ENCODE data around the gene HOXA3.
A peak's percentile ranks its signal among the peaks of the same experiment; 100 is the strongest.

The HOXA3 gene

DNA sequence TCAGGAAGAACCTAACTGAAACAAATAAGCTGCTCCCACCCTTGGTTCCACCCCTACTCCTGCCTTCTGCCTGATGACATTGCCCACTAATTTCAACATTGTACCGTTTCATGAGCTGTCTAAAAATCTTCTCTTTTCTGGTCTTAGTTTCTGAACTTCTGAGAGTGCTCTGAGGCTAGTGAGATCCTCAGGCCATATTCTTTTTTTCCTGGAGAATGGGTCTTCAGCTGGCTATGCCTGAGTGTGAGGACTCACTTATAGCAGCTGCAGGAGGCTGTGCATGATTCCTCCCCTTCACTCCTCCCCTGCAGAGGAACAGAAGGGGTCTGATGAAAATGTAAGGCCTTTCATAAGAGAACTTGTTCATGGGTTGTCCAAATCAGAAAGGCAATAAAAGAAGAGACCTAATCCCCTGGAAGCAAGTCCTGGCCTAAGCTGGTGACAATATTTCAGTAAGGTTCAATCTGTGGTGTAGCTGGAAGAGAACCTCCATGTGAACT lies 32.9 kb downstream of the HOXA3 start:
- no peaks in the 10 kb centered on the region for H3K4me1 ChIP-seq (ENCODE audit: insufficient read depth, low read length)
- H3K9ac ChIP-seq (ENCODE audit: low read depth, low read length) = no peak overlapping the region
- H3K27me3 ChIP-seq (ENCODE audit: insufficient read depth, low read length) = peaks cover 100% of the 10 kb centered on the region
- H3K27ac ChIP-seq (ENCODE audit: low read length) = no peak overlapping the region
- no peaks in the 10 kb centered on the region for H3K36me3 ChIP-seq (ENCODE audit: insufficient read depth, low read depth, low read length)
- peaks cover 11% of the 10 kb centered on the region; the same call in 1 of the 2 replicates for H3K9me3 ChIP-seq (ENCODE audit: insufficient read depth, low read depth, low read length)
- H3K4me3 ChIP-seq (ENCODE audit: low read length) = no peak overlapping the region

GRCh38 chr7:27118580-27118979 lies 33.8 kb downstream of the HOXA3 start:
- Histone ChIP-seq H3K9ac (ENCODE audit: low read depth, low read length) (no peak overlapping the region), H3K27ac (ENCODE audit: low read length) (no peak overlapping the region), H3K36me3 (ENCODE audit: insufficient read depth, low read depth, low read length) (no peaks in the 10 kb centered on the region), H3K4me1 (ENCODE audit: insufficient read depth, low read length) (no peaks in the 10 kb centered on the region), H3K9me3 (ENCODE audit: insufficient read depth, low read depth, low read length) (peaks cover 3% of the 10 kb centered on the region; the same call in 1 of the 2 replicates), H3K27me3 (ENCODE audit: insufficient read depth, low read length) (peaks cover 98% of the 10 kb centered on the region), H3K4me3 (ENCODE audit: low read length) (no peak overlapping the region)

- Histone ChIP-seq H3K27ac (ENCODE audit: low read length) (no peak overlapping the region), H3K9ac (ENCODE audit: low read depth, low read length) (no peak overlapping the region), H3K9me3 (ENCODE audit: insufficient read depth, low read depth, low read length) (no peaks in the 10 kb centered on the region; the same call in 1 of the 2 replicates), H3K36me3 (ENCODE audit: insufficient read depth, low read depth, low read length) (no peaks in the 10 kb centered on the region), H3K4me3 (ENCODE audit: low read length) (no peak overlapping the region), H3K4me1 (ENCODE audit: insufficient read depth, low read length) (no peaks in the 10 kb centered on the region), H3K27me3 (ENCODE audit: insufficient read depth, low read length) (peaks cover 98% of the 10 kb centered on the region)
These were observed 34.4 kb downstream of the HOXA3 start for GRCh38 chr7:27117887-27118491.

- H3K27ac ChIP-seq (ENCODE audit: low read length) = no peak overlapping the region
- no peaks in the 10 kb centered on the region; the same call in 1 of the 2 replicates for H3K9me3 ChIP-seq (ENCODE audit: insufficient read depth, low read depth, low read length)
- H3K9ac ChIP-seq (ENCODE audit: low read depth, low read length) = no peak overlapping the region
- H3K27me3 ChIP-seq (ENCODE audit: insufficient read depth, low read length) = peaks cover 98% of the 10 kb centered on the region
- H3K4me1 ChIP-seq (ENCODE audit: insufficient read depth, low read length) = no peaks in the 10 kb centered on the region
- H3K36me3 ChIP-seq (ENCODE audit: insufficient read depth, low read depth, low read length) = no peaks in the 10 kb centered on the region
- H3K4me3 ChIP-seq (ENCODE audit: low read length) = no peak overlapping the region
These were observed 35.2 kb downstream of the HOXA3 start for GRCh38 chr7:27116962-27117886.

- Histone ChIP-seq H3K36me3 (ENCODE audit: insufficient read depth, low read depth, low read length) (no peaks in the 10 kb centered on the region), H3K9me3 (ENCODE audit: insufficient read depth, low read depth, low read length) (no peaks in the 10 kb centered on the region; the same call in 1 of the 2 replicates), H3K9ac (ENCODE audit: low read depth, low read length) (no peak overlapping the region), H3K27me3 (ENCODE audit: insufficient read depth, low read length) (peaks cover 98% of the 10 kb centered on the region), H3K4me3 (ENCODE audit: low read length) (no peak overlapping the region), H3K4me1 (ENCODE audit: insufficient read depth, low read length) (no peaks in the 10 kb centered on the region), H3K27ac (ENCODE audit: low read length) (no peak overlapping the region)
These were observed 36.1 kb downstream of the HOXA3 start for GRCh38 chr7:27116031-27116961.

GRCh38 chr7:27115221-27116026 lies 37.0 kb downstream of the HOXA3 start:
- Histone ChIP-seq H3K27me3 (ENCODE audit: insufficient read depth, low read length) (peaks cover 98% of the 10 kb centered on the region), H3K9ac (ENCODE audit: low read depth, low read length) (no peak overlapping the region)

DNA sequence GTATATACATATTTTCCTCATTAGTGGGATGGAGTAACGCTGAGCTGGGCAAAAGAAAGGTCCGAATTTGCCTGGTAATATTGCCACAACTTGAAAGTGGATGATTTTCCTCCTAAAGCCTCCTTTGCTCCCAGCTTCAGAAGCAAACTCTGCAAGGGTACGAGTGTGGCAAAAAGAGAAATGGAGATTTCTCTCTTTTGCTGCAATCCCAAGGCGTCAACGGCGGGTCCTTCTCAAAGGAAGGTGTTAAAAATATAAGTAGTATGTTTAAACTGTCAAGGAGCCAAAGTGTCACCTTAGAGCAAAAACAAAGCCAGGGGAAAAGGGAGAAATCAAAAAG lies 37.5 kb downstream of the HOXA3 start:
- Histone ChIP-seq H3K4me1 (ENCODE audit: insufficient read depth, low read length) (no peaks in the 10 kb centered on the region), H3K4me3 (ENCODE audit: low read length) (no peak overlapping the region), H3K27me3 (ENCODE audit: insufficient read depth, low read length) (peaks cover 98% of the 10 kb centered on the region)

More at GRCh38 chr7:27115221-27116026, 37.0 kb downstream of the HOXA3 start:
- Histone ChIP-seq H3K27ac (ENCODE audit: low read length) (no peak overlapping the region), H3K9me3 (ENCODE audit: insufficient read depth, low read depth, low read length) (no peaks in the 10 kb centered on the region; the same call in 1 of the 2 replicates), H3K4me1 (ENCODE audit: insufficient read depth, low read length) (no peaks in the 10 kb centered on the region), H3K4me3 (ENCODE audit: low read length) (no peak overlapping the region), H3K36me3 (ENCODE audit: insufficient read depth, low read depth, low read length) (no peaks in the 10 kb centered on the region)

DNA sequence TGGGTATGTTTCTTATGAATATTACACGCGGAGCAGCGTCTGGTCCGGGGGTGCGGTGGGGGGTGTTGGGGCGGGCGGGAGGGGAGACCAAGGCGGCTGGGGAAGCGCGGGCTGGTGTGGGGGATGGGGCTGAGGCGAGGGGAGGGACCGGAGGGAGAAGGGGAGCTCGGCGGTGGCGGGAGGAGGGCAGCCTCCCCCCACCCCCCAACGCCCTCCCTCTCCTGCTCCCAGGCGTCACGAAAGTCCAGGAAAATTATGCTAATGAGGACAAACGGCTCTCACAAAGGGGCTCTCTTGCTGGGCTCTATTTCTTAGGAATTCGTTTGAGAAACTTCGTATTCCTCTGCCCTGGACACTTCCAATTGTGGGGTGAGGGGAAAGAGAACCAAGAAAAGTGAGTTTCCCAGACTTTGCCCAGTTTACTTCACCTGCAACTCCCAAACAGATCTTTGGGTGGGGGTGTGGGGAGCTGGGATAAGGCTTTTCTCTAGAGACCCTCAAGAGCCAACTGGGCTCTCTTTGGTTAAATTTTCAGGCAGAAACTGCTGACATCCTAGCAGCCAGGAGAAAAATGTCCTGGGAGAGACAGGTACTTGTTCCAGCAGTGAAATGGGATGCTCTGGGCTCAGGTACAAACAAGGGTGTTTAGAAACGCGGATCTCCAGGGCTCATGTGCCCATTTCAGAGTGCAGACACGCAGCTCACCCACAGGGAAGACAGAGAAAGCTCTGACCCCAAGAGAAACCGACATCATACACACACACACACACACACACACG lies 38.2 kb downstream of the HOXA3 start:
- H3K4me3 ChIP-seq (ENCODE audit: low read length) = no peak overlapping the region

More for the DNA sequence above, 37.5 kb downstream of the HOXA3 start:
- H3K9me3 ChIP-seq (ENCODE audit: insufficient read depth, low read depth, low read length) = peaks cover 2% of the 10 kb centered on the region; the same call in 1 of the 2 replicates
- H3K36me3 ChIP-seq (ENCODE audit: insufficient read depth, low read depth, low read length) = no peaks in the 10 kb centered on the region
- no peak overlapping the region for H3K27ac ChIP-seq (ENCODE audit: low read length)
- no peak overlapping the region for H3K9ac ChIP-seq (ENCODE audit: low read depth, low read length)

GRCh38 chr7:27112955-27113949 lies 39.1 kb downstream of the HOXA3 start:
- Histone ChIP-seq H3K36me3 (ENCODE audit: insufficient read depth, low read depth, low read length) (no peaks in the 10 kb centered on the region), H3K4me3 (ENCODE audit: low read length) (peak overlapping the region; percentile 43; the same call in 1 of the 2 replicates), H3K27me3 (ENCODE audit: insufficient read depth, low read length) (peaks cover 98% of the 10 kb centered on the region), H3K9ac (ENCODE audit: low read depth, low read length) (no peak overlapping the region), H3K27ac (ENCODE audit: low read length) (no peak overlapping the region), H3K9me3 (ENCODE audit: insufficient read depth, low read depth, low read length) (peaks cover 11% of the 10 kb centered on the region; the same call in 1 of the 2 replicates), H3K4me1 (ENCODE audit: insufficient read depth, low read length) (no peaks in the 10 kb centered on the region)

More for the DNA sequence above, 38.2 kb downstream of the HOXA3 start:
- H3K27ac ChIP-seq (ENCODE audit: low read length) = no peak overlapping the region
- H3K9me3 ChIP-seq (ENCODE audit: insufficient read depth, low read depth, low read length) = peaks cover 8% of the 10 kb centered on the region; the same call in 1 of the 2 replicates
- H3K27me3 ChIP-seq (ENCODE audit: insufficient read depth, low read length) = peaks cover 98% of the 10 kb centered on the region
- no peak overlapping the region for H3K9ac ChIP-seq (ENCODE audit: low read depth, low read length)
- no peaks in the 10 kb centered on the region for H3K36me3 ChIP-seq (ENCODE audit: insufficient read depth, low read depth, low read length)
- no peaks in the 10 kb centered on the region for H3K4me1 ChIP-seq (ENCODE audit: insufficient read depth, low read length)
